A204.1 (cell line): ENCODE data around the gene LPCAT3.

Experiments
- FAIRE-seq: peaks from 2 replicates; lab custom pipeline; 2012; peaks lifted over from hg19 to GRCh38; lab: Jason Lieb, UNC

Gene LPCAT3

GRCh38 chr12:6936636-6937480 lies 81.4 kb downstream of the LPCAT3 start:
- no peak for FAIRE-seq

- FAIRE-seq: no peak
Observed at GRCh38 chr12:6936194-6936635, 82.1 kb downstream of the LPCAT3 start.

GRCh38 chr12:6935371-6936193 lies 82.7 kb downstream of the LPCAT3 start:
- no peak for FAIRE-seq

GRCh38 chr12:6934110-6934509 lies 84.2 kb downstream of the LPCAT3 start:
- FAIRE-seq: no peak

- no peak for FAIRE-seq
Observed at GRCh38 chr12:6932766-6933165, 85.5 kb downstream of the LPCAT3 start.

- no peak for FAIRE-seq
Observed at GRCh38 chr12:6929466-6930452, 88.5 kb downstream of the LPCAT3 start.

GRCh38 chr12:6928703-6929407 lies 89.4 kb downstream of the LPCAT3 start:
- FAIRE-seq: no peak

GRCh38 chr12:6928022-6928702 lies 90.1 kb downstream of the LPCAT3 start:
- FAIRE-seq: no peak

- no peak for FAIRE-seq
Observed at GRCh38 chr12:6927379-6928021, 90.8 kb downstream of the LPCAT3 start, which contains the start of gene ATN1. Gene ATN1, plus strand, starts transcription at chr12:6927959. Its CDS starts 6,043 bp downstream, at chr12:6934002.
